Stimulated activated CD4-positive, alpha-beta T cell treated with anti-CD3 and anti-CD28 coated beads, Interleukin-15, amount 100 ng/mL, for 48 hours (primary cell): ENCODE results near the gene RNU1-1.
"Not testable (repeated sequence)": the region's sequence is repeated elsewhere in the genome, so short reads cannot be mapped to it uniquely, and the experiment has no call there.

ENCODE experiments used
- DNase-seq, 2 donors: peaks; one replicate each; pipeline ENCODE4 v3.0.0-alpha.2; 2020; ENCODE audit warnings: low read depth in 2 of 2

Gene RNU1-1

DNA sequence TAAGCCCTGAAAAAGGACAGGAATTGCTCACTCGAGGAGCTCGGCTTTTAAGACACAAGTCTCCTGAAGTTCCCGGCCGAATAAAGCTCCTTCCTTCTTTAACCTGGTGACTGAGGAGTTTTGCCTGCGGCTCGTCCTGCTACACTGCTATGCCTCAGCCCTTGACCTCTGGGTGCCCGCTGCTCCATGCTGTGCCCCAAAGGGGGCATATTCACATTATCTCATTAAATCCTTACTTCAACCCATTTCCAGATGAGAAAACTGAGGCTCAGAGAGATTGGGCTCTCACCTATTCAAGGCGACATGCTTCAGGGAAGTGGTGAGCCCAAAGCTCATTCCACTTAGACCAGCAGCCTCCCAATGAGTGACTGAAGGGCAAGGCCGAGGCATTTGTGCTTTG is 20.4 kb downstream of the RNU1-1 start:
- DNase-seq = not testable (repeated sequence)

DNA sequence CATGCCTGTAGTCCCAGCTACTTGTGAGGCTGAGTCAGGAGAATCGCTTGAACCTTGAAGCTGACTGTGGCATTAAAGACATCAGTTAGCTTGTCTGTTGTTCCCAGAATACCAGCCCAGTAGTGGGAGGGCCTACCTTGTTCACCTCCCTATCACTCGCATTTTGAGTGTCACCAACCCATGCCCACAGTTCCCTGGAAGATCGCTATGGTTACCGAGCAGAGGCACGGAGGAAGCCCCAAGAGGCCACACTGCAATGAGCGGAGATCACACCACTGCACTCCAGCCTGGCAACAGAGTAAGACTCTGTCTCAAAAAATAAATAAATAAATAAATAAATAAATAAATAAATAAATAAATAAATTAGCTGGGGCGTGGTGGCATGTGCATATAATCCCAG is 21.1 kb downstream of the RNU1-1 start:
- not testable (repeated sequence) for DNase-seq

DNA sequence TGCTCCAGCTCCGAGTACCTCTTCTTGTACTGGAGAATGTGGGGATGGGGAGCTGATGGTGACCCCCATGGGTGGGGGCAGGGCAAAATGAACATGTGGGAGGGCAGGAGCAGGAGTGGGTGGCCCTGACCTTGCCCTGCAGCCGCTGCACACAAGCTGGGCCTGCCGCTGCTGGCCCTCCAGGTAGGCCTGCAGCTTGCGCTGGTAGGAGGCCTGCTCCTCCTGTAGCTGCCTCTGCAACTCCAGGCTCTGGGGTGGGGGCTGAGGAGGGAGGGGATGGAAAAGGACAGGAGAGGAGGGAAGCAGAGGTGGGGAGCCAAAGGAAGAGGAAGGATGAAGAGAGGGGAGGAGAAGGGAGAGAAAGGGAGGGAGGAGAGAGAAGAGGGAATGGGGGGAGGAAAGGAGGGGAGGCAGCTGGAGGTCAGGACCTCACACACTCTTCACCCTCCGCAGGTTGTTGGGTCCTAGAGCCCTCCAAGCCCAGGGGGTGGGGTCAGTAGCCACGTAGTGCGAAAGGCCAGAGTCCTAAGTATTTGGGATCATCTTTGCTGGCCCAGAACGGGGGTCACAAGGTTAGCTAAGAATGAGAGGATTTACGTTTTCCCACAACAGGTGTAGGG is 22.9 kb downstream of the RNU1-1 start:
- DNase-seq = no peak

DNA sequence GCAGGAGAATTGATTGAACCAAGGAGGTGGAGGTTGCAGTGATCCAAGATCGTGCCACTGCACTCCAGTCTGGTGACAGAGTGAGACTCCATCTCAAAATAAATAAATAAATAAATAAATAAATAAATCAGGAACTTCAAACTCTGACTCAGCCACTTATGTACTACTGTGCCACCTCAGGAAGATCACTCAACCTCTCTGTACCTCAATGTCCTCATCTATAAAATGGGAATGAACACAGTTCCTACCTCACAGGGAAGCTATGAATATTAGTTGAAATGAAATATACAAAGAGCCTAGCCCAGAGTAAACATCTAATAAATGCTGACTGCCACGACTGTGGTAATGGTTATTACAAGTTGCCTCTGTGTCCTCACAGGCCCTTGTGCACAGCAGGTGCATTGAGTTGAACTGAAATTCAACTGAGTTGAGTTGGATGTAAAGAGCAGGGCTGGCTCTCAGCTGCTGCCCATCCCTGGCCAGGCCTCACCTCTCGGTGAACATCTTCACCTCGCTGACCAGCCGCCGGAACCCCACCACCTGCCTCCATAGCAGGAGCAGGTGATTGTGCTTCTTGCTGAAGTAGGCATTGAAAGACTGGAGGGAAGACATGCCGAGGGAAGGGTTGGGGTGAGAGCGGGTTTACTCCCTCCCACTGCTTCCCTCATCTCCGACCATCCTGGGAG is 24.7 kb downstream of the RNU1-1 start:
- DNase-seq = not testable (repeated sequence)

DNA sequence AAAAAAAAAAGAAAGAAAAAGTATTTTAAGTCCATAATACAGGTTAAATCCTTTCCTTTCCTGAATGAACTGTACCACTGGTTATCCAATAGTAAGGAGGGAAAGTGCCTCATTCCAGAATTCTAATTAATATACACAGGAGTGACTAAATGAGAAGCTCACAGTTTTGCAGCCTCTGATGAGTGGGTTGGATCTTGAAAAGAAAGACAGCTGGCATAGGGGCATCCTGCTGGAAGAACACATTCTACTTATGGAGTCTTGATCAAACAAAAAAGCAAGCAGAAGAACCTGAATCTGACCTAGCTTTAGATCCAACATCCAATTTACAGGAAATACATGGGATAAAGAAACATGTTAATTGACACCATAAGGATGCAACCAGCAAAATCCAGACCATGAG is 27.1 kb downstream of the RNU1-1 start:
- not testable (repeated sequence) for DNase-seq

DNA sequence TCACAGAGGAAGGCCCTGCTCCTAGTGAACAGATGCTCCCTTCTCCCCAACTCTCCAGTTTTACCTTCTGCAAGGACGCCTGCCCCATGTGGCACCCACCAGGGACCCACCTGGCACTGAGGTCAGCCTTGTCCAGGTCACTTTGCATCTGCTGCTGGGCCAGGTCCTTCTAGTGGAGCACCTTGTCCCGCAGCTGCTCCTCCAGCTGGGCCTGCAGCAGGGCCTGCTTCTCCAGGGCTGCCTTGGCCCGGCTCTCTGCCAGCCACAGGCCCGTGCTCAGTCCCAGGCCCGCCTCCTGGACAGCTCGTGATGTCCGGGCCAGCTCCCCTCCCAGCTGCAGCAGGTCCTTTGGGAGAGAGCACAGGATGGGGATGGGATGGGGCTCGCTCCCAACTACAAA is 27.8 kb downstream of the RNU1-1 start:
- DNase-seq = not testable (repeated sequence)

DNA sequence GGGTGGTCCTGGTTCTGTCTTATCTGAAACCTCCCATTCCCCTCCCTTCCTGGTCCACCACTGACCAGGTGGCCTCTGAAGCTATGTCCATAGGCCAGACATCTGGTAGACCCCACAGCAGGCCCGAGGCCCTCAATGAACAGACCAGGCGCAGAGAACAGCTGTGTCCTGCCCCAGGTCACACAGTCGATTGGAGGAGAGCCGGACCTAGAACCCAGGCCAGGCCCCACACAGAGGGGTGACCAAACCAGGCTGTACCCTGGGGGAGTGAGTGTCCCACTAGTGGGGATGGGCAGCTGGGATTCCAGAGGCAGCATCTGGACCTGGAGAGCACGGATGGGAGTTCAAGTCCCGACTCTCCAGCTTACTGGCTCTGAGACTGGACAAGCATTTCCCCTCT is 29.2 kb downstream of the RNU1-1 start:
- no peak for DNase-seq

DNA sequence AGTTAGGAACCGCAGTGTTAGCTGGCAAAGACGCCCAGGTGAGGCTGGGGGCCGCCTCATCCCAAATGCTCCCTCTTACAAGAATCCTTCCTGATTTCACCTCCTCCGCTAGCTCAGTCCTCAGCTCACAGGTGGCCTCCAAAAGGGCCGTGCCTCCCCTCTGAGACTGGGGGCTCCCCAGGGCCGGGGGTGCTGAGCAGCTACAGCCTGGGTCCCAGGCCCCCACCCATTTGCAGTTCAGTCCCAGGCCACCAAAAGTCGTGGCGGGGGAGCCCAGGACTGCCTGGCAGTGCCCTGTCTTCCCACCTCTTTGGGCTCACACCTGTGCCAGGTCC is 29.6 kb downstream of the RNU1-1 start:
- no peak for DNase-seq

DNA sequence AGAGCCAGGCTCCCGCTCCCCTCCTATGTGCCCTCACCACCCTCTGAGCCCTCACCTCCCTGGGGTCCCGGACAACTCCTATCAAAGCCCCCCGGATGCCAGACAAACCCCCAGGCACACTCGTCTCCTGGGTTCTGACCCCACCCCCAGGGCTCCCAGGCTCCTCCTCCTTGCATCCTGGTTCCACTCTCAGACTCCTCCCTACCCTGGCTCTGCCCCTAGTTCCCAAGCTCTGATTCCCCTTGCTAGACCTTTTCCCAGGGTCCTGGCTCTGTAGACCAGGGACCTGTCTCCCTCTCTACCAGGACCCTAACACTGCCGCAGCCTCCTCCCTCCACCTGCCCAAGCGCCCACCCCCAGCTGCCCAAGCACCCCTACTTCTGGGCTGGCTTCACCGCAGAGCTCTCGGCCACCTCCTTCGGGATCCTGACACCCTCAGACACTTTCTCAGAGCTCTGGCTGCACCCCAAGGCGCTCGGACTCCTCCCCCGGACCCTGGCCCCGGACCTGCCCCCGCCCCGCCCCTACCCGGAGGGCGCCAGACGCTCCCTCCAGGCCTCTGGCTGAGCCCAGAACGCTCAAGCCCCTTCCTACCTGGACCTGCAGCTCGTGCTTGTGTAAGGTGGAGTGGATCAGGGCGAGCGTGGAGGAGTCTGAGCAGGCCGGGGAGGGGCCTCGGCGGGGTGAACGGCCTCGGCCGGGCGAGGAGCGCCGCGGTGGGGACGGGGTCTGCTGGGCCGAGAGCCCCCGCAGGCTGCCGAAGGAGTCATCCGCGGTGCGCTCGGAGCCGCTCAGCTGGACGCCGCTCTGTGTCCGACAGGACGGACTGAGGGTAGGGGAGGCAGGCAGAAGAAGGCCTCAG is 30.2 kb downstream of the RNU1-1 start:
- DNase-seq = not testable (repeated sequence)

DNA sequence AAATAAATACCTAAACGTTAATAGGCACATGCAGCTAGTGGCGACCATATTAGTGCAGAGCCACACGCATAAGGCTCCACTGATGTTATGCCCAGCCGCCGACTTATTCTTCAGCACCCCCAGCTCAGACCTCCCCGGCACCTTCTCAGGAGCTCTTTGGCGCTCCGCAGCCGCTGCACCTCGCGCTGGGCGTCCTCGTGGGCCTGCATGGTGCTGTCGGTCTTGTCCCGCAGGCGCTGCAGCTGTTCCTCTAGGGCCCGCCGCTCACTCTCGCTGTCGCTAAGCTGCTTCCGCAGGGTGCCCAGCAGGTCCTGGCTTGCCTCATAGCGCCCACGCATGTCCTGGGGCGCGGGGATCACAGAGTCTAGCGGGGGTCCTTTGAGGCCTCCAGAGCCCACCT is 30.9 kb downstream of the RNU1-1 start:
- not testable (repeated sequence) for DNase-seq

DNA sequence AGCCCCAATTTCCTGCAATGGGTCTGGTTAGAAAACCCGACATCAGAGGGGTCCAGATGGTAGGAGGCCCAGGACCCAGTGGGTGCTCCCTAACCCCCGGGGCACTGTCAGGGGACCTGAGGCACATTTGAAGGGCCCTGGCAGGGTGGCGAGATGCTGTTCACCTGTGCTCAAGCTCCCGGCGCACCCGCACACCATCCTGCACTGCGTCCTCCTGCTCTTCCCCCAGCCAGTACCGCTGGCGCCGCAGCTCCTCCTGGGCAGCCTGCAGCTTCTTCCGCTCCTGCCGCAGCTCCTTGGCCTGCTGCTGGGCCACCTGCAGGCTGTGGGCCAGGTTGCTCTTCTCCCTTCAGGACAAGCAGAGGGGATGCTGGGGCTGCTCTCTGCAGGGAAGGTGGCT is 36.0 kb downstream of the RNU1-1 start:
- DNase-seq = no peak

DNA sequence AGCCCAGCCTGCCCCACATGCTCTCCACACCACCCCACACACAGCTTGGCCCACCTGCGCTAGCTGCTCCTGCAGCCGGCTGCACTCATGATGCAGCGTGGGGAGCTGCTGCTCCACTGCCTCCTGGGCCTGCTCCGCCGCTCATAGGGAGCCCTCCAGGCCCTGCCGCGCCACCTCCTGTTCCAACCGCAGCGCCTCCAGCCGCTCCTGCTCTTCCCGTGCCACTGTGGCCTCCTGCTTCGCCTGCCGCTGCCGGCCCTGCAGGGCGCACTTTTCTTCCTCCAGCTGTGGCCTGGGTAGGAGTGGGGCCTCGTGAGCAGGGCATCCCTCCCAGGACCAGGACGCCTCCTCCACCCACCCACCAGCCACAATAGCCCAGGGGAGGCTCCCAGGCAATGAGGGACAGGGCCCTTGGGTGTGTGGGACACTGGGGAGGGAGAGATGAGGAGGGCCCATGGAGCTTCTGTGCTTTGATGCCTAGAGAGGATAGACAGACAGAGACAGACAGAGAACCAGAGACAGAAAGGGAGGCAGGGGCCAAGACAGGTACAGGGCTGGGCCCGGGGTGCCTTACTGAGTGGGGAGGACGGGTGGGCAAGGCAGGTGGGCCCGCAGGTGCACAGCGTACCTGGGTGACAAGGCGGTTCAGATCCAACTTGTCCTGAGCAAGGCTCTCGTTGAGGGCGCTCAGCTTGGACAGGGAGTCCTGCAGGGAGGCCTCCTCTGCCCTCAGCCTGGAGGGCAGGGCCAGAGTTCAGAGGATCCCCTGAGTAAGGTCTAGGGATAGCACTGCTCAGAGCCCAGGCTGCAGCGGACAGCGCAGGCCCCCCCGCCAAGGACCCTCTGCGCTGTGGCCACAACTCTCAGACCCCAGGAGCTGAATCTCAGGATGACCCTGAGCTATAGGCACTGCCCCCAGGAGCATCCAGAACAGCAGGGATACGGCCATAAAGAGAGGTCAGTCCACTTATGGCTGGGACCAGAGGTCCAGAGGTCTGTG is 38.0 kb downstream of the RNU1-1 start:
- not testable (repeated sequence) for DNase-seq

DNA sequence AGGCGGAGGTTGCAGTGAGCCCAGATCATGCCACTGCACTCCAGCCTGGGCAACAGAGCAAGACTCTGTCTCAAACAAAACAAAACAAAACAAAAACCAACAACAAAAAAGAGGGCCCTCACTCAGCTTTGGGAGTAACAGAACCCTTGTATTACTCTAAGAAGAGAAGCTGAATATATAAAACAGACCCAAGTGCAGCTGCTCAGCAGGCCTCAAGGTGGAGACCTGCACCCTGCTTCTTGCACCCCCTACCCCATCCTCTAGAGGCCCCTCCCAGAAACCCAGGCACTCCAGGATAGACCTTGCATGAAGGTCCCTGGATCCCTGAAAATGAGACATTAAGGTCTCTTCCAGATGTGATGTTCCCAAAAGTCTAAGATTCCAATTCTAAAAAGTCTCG is 39.2 kb downstream of the RNU1-1 start:
- DNase-seq = not testable (repeated sequence)

DNA sequence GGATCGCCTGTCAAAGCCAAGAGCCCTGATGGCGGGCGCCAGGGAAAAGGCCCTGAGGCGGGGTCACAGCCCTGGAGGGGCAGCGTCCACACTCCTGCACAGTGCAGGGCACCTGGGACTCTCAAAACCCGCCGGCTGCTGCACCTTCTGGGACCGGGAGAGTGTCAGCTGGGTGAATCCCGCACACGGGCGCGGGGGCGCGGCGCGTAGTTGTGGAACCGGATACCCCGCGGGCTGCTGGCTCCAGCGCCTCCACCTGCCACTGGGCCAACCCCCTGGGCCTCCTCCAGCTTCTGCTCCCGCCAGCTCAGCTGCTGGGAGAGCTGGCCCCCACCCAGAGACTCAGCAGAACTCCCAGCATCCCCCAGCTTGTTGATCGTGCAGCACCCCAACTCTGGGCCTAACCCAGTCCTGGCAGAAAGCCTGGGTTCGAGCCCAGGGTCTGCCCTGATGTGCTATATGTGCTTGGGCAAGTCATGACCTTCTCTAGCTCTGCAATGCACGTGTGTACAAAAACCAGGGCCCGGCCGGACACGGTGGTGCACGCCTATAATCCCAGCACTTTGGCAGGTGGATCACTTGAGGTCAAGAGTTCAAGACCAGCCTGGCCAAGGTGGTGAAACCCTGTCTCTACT is 39.8 kb downstream of the RNU1-1 start:
- no peak for DNase-seq

DNA sequence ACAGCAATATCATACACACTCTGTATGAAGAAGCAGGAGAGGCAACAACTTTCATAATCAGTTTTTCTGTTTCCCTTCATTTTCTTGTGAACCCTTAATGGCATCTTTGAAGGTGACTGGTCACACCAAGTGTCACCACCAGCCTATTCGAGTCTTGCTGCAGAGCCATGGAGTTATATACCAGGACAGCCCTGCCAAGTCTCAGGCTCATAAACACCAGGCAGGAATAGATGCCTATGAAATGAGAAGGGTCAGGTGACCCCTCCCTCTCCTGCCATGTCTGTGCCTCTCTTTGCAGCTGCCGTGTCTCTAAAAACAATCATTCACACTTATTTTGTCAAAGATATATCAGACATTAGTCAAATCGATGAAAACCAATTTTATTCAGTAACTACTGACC is 45.5 kb downstream of the RNU1-1 start:
- no peak for DNase-seq

DNA sequence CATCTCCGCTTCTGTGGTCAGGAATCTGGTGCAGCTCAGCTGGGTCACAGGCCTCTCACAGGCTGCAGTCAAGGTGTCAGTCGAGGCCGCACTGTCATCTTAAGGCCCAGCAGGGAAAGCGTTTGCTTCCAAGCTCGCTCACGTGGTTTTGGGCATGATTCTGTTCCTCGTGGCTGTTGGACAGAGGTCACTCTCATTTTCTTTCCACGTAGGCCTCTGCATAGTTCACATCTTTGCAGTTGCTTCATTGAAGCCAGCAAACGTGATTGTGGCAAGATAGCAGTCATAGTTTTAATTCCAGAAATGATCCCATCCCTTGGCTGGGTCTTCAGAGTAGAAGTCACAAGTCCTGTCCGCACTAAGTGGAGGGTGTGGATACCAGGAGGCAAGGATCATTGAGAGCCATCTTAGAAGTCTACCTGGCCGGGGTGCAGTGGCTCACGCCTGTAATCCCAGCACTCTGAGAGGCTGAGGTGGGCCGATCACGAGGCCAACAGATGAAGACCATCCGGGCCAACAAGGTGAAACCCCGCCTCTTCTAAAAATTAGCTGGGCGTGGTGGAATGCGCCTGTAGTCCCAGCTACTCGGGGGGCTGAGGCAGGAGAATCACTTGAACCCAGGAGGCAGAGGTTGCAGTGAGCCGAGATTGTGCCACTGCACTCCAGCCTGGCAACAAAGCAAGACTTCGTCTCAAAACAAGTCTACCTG is 49.0 kb downstream of the RNU1-1 start:
- no peak for DNase-seq
